Tibial nerve (tissue), 4 donors: ENCODE data around the gene EDEM2. TPM values are rescaled to one million over a fixed set of nuclear protein-coding genes. Genes with fewer than 3 reads are reported as not detected.
"Not testable (repeated sequence)": the region's sequence is repeated elsewhere in the genome, so short reads cannot be mapped to it uniquely, and the experiment has no call there.

Experiments used
- DNase-seq, 2 donors: peaks; one replicate each; pipeline ENCODE4 v3.0.0-alpha.2; 2019; ENCODE audit warnings: low spot score in 2 of 2
- H3K27ac ChIP-seq, 4 donors: fragments of 200-600 bp; sonication (generic) in 3 of 4; one replicate each; pipeline ENCODE4 v1.5.1; 2017 to 2019; ENCODE audit warnings: mild to moderate bottlenecking in 1 of 4
- H3K27me3 ChIP-seq, 2 donors: fragments of 200-600 bp; sonication (generic) in 1 of 2; one replicate each; pipeline versions ENCODE4 v1.5.1 to v1.6.0; 2017 to 2019
- H3K36me3 ChIP-seq, 3 donors: fragments of 200-600 bp; sonication (generic); one replicate each; pipeline ENCODE4 v1.5.1; 2018 to 2019
- H3K4me1 ChIP-seq, 4 donors: fragments of 200-600 bp; sonication (generic) in 3 of 4; one replicate each; pipeline ENCODE4 v1.5.1; 2017 to 2019
- H3K4me3 ChIP-seq, 4 donors: fragments of 200-600 bp; sonication (generic) in 3 of 4; one replicate each; pipeline ENCODE4 v1.5.1; 2017 to 2019; ENCODE audit warnings: mild to moderate bottlenecking in 1 of 4, moderate library complexity in 1 of 4
- H3K9me3 ChIP-seq, 4 donors: fragments of 200-600 bp; sonication (generic) in 3 of 4; one replicate each; pipeline ENCODE4 v1.5.1; 2017 to 2019
- EP300 ChIP-seq, 2 donors: sonication (generic); formaldehyde crosslinking; IDR thresholded peaks; one replicate each; pipeline ENCODE4 v1.6.1; 2017; ENCODE audit warnings: antibody characterized with exemption in 2 of 2, mild to moderate bottlenecking in 1 of 2
- POLR2A ChIP-seq, 2 donors: fragments of 450-650 bp; IDR thresholded peaks; one replicate each; pipeline ENCODE4 v1.6.1; 2017; ENCODE audit warnings: antibody characterized with exemption in 2 of 2, mild to moderate bottlenecking in 2 of 2, moderate library complexity in 2 of 2
- whole genome bisulfite sequencing, 2 donors: methylation state at CpG; one replicate each; pipeline ENCODE4 v1.1.5; 2018; 5-methylcytosine and 5-hydroxymethylcytosine counted together
- small RNA-seq: library from RNA; depleted of rRNA; stranded (forward); fragments of <200 nt; gene quantifications from one replicate; pipeline ENCODE3, GENCODE V24; 2016
- total RNA-seq, 4 donors: library from RNA; depleted of rRNA; stranded (reverse); fragments of >200 nt; gene quantifications; one replicate each; pipeline ENCODE4 v1.1.0, GENCODE V29; 2016
- TF ChIP-seq, protein P1 (sequence below), 5 experiments: fragments of 200-600 bp in 3 of 5; fragments of 450-650 bp in 2 of 5; sonication (generic) in 3 of 5; IDR thresholded peaks; one replicate each; pipeline ENCODE4 v1.5.1; 2016 to 2019; ENCODE audit warnings: antibody characterized with exemption in 5 of 5, mild to moderate bottlenecking in 3 of 5, moderate library complexity in 2 of 5

EDEM2 gene
- total RNA-seq, 4 donors from 2014 or later: 19.6 to 29.7 (median 25.2) TPM

DNA sequence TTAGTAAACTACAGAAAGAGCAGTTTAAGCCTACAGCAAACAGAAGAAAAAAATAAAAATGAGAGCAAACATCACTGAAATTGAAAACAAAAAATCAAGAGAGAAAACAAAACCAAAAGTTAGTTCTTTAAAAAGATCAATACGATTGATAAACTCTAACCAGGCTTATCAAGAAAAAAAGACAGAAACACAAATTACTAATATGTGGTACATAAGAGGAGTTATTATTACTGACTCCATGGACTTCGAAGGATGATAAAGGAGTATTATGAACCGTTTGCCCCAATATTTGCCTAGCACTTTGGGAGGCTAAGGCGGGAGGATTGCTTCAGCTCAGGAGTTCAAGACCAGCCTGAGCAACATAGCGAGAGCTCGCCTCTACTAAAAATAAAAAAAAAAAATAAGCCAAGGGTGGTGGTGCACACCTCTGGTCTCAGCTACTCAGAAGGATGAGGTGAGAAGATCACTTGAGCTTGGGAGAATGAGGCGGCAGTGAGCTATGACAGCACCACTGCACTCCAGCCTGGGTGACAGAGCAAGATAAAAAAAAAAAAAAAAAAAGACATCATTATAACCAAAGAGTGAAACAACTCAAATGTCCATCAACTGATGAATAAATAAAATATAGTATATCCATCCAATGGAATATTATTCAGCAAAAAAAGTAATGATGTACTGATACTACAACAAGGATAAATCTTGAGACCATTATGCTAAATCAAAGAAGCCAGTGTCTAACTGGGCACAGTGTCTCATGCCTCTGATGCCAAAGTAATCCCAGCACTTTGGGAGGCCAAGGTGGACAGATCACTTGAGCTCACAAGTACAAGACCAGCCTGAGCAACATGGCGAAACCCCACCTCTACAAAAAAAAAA lies 67.4 kb downstream of the EDEM2 start:
- no peak overlapping the region for H3K27ac ChIP-seq
- TF ChIP-seq POLR2A (IDR thresholded peaks at IDR 0.05): no peak
- TF ChIP-seq, protein P1, sequence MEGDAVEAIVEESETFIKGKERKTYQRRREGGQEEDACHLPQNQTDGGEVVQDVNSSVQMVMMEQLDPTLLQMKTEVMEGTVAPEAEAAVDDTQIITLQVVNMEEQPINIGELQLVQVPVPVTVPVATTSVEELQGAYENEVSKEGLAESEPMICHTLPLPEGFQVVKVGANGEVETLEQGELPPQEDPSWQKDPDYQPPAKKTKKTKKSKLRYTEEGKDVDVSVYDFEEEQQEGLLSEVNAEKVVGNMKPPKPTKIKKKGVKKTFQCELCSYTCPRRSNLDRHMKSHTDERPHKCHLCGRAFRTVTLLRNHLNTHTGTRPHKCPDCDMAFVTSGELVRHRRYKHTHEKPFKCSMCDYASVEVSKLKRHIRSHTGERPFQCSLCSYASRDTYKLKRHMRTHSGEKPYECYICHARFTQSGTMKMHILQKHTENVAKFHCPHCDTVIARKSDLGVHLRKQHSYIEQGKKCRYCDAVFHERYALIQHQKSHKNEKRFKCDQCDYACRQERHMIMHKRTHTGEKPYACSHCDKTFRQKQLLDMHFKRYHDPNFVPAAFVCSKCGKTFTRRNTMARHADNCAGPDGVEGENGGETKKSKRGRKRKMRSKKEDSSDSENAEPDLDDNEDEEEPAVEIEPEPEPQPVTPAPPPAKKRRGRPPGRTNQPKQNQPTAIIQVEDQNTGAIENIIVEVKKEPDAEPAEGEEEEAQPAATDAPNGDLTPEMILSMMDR (IDR thresholded peaks at IDR 0.05): no peak
- no peak for TF ChIP-seq EP300 (IDR thresholded peaks at IDR 0.05)
- WGBS, 2 donors: 88% methylated on average over 8 of the region's 8 CpGs
- H3K4me3 ChIP-seq: no peak overlapping the region
- H3K4me1 ChIP-seq: peaks cover 0 to 38% (median 2%) of the 10 kb centered on the region in 4 donors
- no peaks in the 10 kb centered on the region for H3K9me3 ChIP-seq
- H3K27me3 ChIP-seq: no peaks in the 10 kb centered on the region
- DNase-seq: no peak
- peaks cover 0 to 23% (median 14%) of the 10 kb centered on the region in 3 donors for H3K36me3 ChIP-seq

DNA sequence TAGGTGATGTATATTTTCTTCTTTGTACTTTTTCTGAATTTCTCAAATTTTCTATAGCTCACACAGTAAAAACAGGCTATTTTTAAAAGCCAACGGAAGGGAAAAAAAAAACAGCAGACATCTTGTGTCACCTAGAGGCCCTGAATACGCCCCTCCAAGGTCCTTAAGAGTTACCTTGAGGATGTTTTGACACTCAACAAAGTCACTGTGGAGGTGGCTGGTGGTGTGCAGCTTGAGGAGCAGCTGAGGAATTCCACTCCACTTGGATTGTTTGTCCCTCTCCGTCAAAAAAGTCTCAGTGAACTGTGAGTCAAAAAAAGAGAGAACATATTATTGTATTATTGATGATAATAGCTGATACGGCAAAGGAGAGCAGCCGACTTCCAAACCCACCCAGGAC lies 69.3 kb downstream of the EDEM2 start:
- no peak for DNase-seq
- Histone ChIP-seq H3K36me3 (peaks cover 0 to 23% (median 14%) of the 10 kb centered on the region in 3 donors), H3K9me3 (no peaks in the 10 kb centered on the region), H3K27ac (no peak overlapping the region), H3K4me1 (peaks cover 0 to 32% (median 2%) of the 10 kb centered on the region in 4 donors), H3K27me3 (no peaks in the 10 kb centered on the region), H3K4me3 (no peak overlapping the region)
- WGBS, 2 donors: 96% methylated on average over 5 of the region's 5 CpGs
- TF ChIP-seq POLR2A (IDR thresholded peaks at IDR 0.05): no peak
- TF ChIP-seq, protein P1 (IDR thresholded peaks at IDR 0.05): no peak
- no peak for TF ChIP-seq EP300 (IDR thresholded peaks at IDR 0.05)

DNA sequence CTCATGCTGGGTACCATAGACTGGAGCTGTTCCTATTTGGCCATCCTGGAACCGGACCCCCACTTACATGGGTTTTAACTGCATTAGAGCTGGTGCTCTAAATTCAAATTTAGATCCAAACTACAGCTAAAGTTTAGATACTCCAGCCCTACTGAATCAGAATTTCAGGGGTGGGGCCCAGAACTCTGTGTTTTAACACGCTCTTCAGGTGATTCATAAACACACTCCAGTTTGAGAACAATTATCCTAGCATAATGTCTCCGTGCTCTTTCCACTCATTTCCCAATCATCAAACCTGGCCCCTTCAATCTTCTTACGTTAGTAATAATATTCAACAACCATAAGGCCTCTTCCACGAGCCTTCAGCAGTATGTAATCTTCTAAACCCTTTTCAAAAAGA lies 69.8 kb downstream of the EDEM2 start:
- Histone ChIP-seq H3K27me3 (no peaks in the 10 kb centered on the region), H3K4me3 (no peak overlapping the region), H3K9me3 (peaks cover 0 to 2% (median 0%) of the 10 kb centered on the region in 4 donors), H3K4me1 (peaks cover 0 to 27% (median 2%) of the 10 kb centered on the region in 4 donors), H3K27ac (no peak overlapping the region), H3K36me3 (peaks cover 0 to 23% (median 14%) of the 10 kb centered on the region in 3 donors)
- no peak for DNase-seq
- TF ChIP-seq EP300 (IDR thresholded peaks at IDR 0.05): no peak
- no peak for TF ChIP-seq POLR2A (IDR thresholded peaks at IDR 0.05)
- TF ChIP-seq, protein P1 (IDR thresholded peaks at IDR 0.05): no peak
- WGBS, 2 donors: 97% methylated on average over 5 of the region's 5 CpGs

DNA sequence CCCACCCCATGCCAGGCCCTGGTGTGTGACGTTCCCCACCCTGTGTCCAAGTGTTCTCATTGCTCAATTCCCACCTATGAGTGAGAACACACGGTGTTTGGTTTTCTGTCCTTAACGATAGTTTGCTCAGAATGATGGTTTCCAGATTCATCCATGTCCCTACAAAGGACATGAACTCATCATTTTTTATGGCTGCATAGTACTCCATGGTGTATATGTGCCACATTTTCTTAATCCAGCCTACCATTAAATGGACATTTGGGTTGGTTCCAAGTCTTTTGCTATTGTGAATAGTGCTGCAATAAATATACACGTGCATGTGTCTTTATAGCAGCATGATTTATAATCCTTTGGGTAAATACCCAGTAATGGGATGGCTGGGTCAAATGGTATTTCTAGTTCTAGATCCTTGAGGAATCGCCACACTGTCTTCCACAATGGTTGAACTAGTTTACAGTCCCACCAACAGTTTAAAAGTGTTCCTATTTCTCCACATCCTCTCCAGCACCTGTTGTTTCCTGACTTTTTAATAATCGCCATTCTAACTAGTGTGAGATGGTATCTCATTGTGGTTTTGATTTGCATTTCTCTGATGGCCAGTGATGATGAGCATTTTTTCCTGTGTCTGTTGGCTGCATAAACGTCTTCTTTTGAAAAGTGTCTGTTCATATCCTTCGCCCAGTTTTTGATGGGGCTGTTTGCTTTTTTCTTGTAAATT lies 75.5 kb downstream of the EDEM2 start:
- not testable (repeated sequence) for H3K4me3 ChIP-seq, H3K4me1 ChIP-seq, H3K9me3 ChIP-seq, H3K27ac ChIP-seq, DNase-seq, H3K27me3 ChIP-seq
- H3K36me3 ChIP-seq: peaks cover 0 to 27% (median 2%) of the 10 kb centered on the region in 3 donors
- 93% methylated on average over 8 of the region's 8 CpGs for WGBS, 2 donors

DNA sequence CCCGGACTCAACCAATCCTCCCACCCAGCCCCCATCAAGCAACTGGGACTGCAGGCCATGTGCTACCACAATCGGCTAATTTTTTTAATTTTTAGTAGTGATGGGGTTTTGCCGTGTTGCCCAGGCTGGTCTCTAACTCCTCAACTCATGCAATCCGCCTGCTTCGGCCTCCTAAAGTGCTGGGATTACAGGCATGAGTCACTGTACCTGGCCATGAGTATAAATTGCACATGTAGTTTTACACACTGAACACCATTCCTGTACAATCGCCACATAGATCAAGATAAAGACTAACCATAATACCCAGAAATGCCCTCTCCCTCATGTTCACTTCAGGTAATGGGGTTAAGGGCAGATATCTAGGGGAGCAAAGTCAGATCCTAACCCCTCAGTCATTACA lies 80.9 kb downstream of the EDEM2 start:
- 92 to 93% methylated on average over 6 of the region's 6 CpGs for WGBS, 2 donors
- H3K4me3 ChIP-seq: no peak overlapping the region
- TF ChIP-seq, protein P1 (IDR thresholded peaks at IDR 0.05): no peak
- TF ChIP-seq POLR2A (IDR thresholded peaks at IDR 0.05) (no peak), EP300 (IDR thresholded peaks at IDR 0.05) (no peak)
- H3K27ac ChIP-seq: no peak overlapping the region
- peaks cover 0 to 32% (median 0%) of the 10 kb centered on the region in 3 donors for H3K36me3 ChIP-seq
- no peaks in the 10 kb centered on the region for H3K27me3 ChIP-seq
- no peaks in the 10 kb centered on the region for H3K9me3 ChIP-seq
- H3K4me1 ChIP-seq: peaks cover 0 to 21% (median 0%) of the 10 kb centered on the region in 4 donors
- DNase-seq: no peak

Small RNA genes within 50 kb of the gene (small RNA-seq; reads per million reads assigned to genes)
- gene RF00275 (not detected), gene RNA5SP483 (not detected)

Other genes with a start within 250 kb of the EDEM2 start
- 10 to 100 TPM; 28.8 to 61.6 (median 47.0) TPM for gene GSS, start 191.5 kb downstream of the EDEM2 start, total RNA-seq
- 1 to 10 TPM; 3.3 to 5.3 (median 4.0) TPM for gene MYH7B, start 191.5 kb downstream of the EDEM2 start, total RNA-seq
- gene TRPC4AP, start 54.5 kb downstream of the EDEM2 start, total RNA-seq: 100 to 1,000 TPM in 1 of 4 donors, 10 to 100 TPM in 3; 63.4 to 101 (median 76.4) TPM
- 100 to 1,000 TPM in 2 of 4 donors, 10 to 100 TPM in 2; 40.9 to 132 (median 94.6) TPM for gene PROCR, start 24.7 kb upstream of the EDEM2 start, total RNA-seq
- under 1 TPM in 3 of 4 donors, not detected in 1; 0.21 to 0.78 (median 0.66) TPM for gene MMP24, start 79.4 kb upstream of the EDEM2 start, total RNA-seq
- 10 to 100 TPM; 30.4 to 41.2 (median 34.4) TPM for gene MMP24OS, start 130.8 kb upstream of the EDEM2 start, total RNA-seq
- 100 to 1,000 TPM in 1 of 4 donors, 10 to 100 TPM in 3; 69.5 to 110 (median 86.8) TPM for gene EIF6, start 137.4 kb upstream of the EDEM2 start, total RNA-seq
- gene FAM83C, start 145.1 kb upstream of the EDEM2 start, total RNA-seq: not detected